Fibroblast of skin of back (primary cell): ENCODE measurements around the gene LRFN3.
"Not testable (repeated sequence)": the region's sequence is repeated elsewhere in the genome, so short reads cannot be mapped to it uniquely, and the experiment has no call there.

Experiments
- DNase-seq: peaks from one replicate; pipeline ENCODE4 v3.0.0-alpha.2; 2013

Gene LRFN3

GRCh38 chr19:35978832-35979365 lies 42.7 kb downstream of the LRFN3 start:
- no peak for DNase-seq

- not testable (repeated sequence) for DNase-seq
Measured at GRCh38 chr19:35980997-35981396, 44.8 kb downstream of the LRFN3 start.

- DNase-seq, result no peak
Measured at GRCh38 chr19:35983177-35983576, 47.0 kb downstream of the LRFN3 start.

GRCh38 chr19:35986111-35986510 lies 49.9 kb downstream of the LRFN3 start:
- no peak for DNase-seq

- peak; percentile 9 for DNase-seq
Measured at GRCh38 chr19:35986664-35987570, 50.7 kb downstream of the LRFN3 start.

GRCh38 chr19:35987571-35987896 lies 51.4 kb downstream of the LRFN3 start:
- no peak for DNase-seq

- no peak for DNase-seq
Measured at GRCh38 chr19:35988824-35989223, 52.6 kb downstream of the LRFN3 start.

- DNase-seq, result no peak
Measured at GRCh38 chr19:35990156-35990555, 54.0 kb downstream of the LRFN3 start.

GRCh38 chr19:35990771-35991730 lies 54.9 kb downstream of the LRFN3 start:
- no peak for DNase-seq

- DNase-seq, result no peak
Measured at GRCh38 chr19:35991731-35992450, 55.7 kb downstream of the LRFN3 start.

- DNase-seq, result no peak
Measured at GRCh38 chr19:35992907-35993765, 57.0 kb downstream of the LRFN3 start.

GRCh38 chr19:35993923-35994598 lies 57.9 kb downstream of the LRFN3 start:
- DNase-seq, result no peak
